Suprapubic skin (tissue), 3 donors: ENCODE measurements around the gene SLC47A2.

Experiments used
- CTCF ChIP-seq, 2 donors: fragments of 200-600 bp in 1 of 2; fragments of 450-650 bp in 1 of 2; sonication (generic) in 1 of 2; IDR thresholded peaks; one replicate each; pipeline ENCODE4 v1.5.1; 2016 to 2019; ENCODE audit warnings: antibody characterized with exemption in 2 of 2, mild to moderate bottlenecking in 1 of 2, moderate library complexity in 1 of 2
- POLR2A ChIP-seq, 2 donors: fragments of 450-650 bp; IDR thresholded peaks; one replicate each; pipeline ENCODE4 v1.6.1; 2017; ENCODE audit warnings: antibody characterized with exemption in 2 of 2, mild to moderate bottlenecking in 2 of 2, moderate library complexity in 2 of 2

DNA sequence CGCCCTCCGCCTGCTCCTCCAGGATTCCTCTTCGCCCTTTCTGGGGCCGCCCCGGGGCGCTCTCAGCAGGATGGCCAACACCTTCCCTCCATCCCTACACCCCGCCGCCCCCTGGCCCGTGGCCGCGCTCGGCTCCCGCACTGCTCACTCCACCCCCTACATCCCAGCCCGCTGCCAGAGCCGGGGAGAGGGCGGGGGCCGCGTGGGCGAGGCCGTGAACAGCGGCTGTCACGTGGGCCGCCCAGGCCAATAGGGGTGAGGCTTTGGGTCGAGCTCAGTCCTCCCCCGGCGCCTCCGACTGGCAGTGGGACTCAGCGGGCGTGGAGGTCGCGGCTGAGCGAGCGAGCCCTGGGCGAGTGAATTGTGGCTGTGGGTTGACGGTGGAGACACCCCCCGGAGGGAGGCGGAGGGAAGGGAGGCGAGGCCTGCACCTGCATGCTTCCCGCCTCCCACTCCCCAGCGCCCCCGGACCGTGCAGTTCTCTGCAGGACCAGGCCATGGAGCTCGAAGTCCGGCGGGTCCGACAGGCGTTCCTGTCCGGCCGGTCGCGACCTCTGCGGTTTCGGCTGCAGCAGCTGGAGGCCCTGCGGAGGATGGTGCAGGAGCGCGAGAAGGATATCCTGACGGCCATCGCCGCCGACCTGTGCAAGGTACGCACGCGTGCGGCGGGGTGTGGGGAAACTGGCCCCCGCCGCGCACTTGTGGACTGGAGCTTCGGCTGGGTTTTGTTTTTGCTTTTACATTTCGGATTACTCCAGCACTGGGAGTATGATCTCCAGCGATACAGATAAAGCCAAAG, 67.7 kb downstream of the SLC47A2 start, which contains the start of gene ALDH3A2:
- TF ChIP-seq POLR2A (IDR thresholded peaks at IDR 0.05) (peak; percentile 58 to 83), CTCF (IDR thresholded peaks at IDR 0.05) (no peak)
